HG03520 (cell line): Measurements from ENCODE around the gene PRPF38A.

ENCODE experiments used
- ATAC-seq: cut with Tn5 transposase; IDR thresholded peaks from one replicate; pipeline ENCODE4 v1.9.1; 2021; ENCODE audit warnings: mild to moderate bottlenecking, moderate library complexity; ENCODE audit not compliant: unreplicated experiment

The PRPF38A gene

GRCh38 chr1:52454779-52455178, 50.4 kb downstream of the PRPF38A start:
- no peak for ATAC-seq

- ATAC-seq = no peak
These were observed 51.3 kb downstream of the PRPF38A start for GRCh38 chr1:52455686-52456085.

- ATAC-seq = no peak
These were observed 56.3 kb downstream of the PRPF38A start for GRCh38 chr1:52460694-52461093.

- no peak for ATAC-seq
These were observed 57.4 kb downstream of the PRPF38A start for GRCh38 chr1:52461821-52462220.

- no peak for ATAC-seq
These were observed 59.5 kb downstream of the PRPF38A start for GRCh38 chr1:52463891-52464290.

- no peak for ATAC-seq
These were observed 64.7 kb downstream of the PRPF38A start for GRCh38 chr1:52469108-52469507.
